ENCODE data around the gene NANOGP8.

Gene NANOGP8

DNA sequence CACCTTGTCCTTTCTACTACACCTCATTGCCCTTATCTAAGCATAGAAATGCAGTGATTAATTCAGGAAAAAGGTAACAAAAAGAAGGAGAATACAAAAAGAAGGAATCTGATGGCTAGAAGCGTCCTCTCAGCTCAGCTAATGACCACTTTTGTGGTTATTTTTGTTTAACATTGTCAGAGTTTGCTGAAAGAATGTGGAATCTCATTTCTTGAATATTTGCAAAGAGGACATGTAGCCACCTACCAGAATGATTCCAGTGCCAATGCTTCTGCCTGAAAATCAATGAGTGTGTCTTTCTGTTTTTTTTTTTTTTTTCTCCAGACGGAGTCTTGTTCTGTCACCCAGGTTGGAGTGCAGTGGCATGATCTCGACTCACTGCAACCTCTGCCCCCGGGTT lies 24.5 kb downstream of the NANOGP8 start:
- Mint-ChIP-seq H3K4me3 (no peak overlapping the region), H3K9me3 (no peaks in the 10 kb centered on the region), H3K27me3 (ENCODE audit: low read depth) (no peaks in the 10 kb centered on the region), H3K36me3 (ENCODE audit: low read depth) (no peaks in the 10 kb centered on the region), H3K27ac (no peak overlapping the region), H3K4me1 (peaks cover 36% of the 10 kb centered on the region)
- TF ChIP-seq, protein P1, sequence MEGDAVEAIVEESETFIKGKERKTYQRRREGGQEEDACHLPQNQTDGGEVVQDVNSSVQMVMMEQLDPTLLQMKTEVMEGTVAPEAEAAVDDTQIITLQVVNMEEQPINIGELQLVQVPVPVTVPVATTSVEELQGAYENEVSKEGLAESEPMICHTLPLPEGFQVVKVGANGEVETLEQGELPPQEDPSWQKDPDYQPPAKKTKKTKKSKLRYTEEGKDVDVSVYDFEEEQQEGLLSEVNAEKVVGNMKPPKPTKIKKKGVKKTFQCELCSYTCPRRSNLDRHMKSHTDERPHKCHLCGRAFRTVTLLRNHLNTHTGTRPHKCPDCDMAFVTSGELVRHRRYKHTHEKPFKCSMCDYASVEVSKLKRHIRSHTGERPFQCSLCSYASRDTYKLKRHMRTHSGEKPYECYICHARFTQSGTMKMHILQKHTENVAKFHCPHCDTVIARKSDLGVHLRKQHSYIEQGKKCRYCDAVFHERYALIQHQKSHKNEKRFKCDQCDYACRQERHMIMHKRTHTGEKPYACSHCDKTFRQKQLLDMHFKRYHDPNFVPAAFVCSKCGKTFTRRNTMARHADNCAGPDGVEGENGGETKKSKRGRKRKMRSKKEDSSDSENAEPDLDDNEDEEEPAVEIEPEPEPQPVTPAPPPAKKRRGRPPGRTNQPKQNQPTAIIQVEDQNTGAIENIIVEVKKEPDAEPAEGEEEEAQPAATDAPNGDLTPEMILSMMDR (IDR thresholded peaks at IDR 0.05; ENCODE audit: unreplicated experiment in 3 of 3) = no peak

DNA sequence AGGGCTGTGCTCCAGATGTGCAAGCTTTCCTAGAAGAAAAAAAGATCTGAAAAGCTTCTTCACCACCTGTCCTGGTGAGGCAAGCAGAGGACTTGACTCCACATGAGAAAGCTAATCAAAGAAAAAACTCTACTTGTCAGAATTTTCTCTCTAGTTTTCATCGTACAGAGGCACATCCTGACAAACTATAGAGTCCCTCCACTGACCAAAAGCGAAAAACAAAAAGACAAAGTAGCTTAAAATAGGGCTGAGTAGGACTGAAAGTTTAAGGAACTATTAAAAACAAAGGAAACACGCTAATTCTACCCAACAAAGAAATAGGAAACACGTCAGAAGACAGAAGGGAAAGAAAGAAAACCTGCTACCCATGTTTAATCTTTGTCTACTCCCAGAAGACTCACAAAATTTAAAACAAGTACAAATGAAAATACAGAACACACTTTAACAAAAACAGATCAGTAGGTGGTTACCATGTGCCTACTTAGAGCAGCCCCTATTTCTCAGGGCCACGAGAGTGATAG lies 26.5 kb downstream of the NANOGP8 start:
- Mint-ChIP-seq H3K27ac (peak overlapping the region; percentile 46 to 66 (median 56)), H3K36me3 (ENCODE audit: low read depth) (no peaks in the 10 kb centered on the region), H3K9me3 (no peaks in the 10 kb centered on the region), H3K4me1 (peaks cover 21% of the 10 kb centered on the region), H3K4me3 (no peak overlapping the region), H3K27me3 (ENCODE audit: low read depth) (no peaks in the 10 kb centered on the region)
- TF ChIP-seq, protein P1 (IDR thresholded peaks at IDR 0.05; ENCODE audit: unreplicated experiment in 3 of 3) = no peak

DNA sequence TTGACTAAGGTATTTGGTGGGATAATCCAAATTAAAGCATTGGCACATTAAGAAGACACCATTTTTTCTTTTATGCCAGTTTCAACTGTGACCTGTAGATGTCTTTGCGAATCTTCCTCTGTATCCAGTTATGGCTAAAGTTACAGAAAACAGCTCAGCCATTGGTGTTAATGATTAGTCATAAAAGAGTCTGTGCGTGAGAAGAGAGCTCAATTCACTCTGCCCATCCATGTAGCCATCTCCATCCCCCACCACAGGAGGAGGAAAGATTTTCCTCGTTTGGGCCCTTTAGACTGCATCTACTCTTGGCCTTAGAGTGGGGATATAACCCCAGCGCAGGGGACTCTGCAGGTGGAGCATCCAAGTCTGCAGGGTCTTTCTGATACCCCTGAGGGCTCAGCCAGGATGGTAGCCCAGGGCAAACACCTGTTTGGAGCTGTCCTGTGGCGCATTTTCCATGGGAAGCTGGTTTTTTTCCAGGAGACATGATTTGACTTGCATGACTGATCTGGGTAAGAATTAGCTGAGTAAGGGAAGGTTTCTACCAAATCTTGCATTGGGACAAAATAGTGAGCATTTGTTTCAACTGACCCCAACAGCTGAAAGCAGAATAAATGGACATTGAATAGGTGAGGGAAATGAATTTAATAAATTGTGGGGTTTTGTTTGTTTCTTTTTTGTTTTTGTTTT lies 29.5 kb downstream of the NANOGP8 start:
- TF ChIP-seq, protein P1 (IDR thresholded peaks at IDR 0.05; ENCODE audit: unreplicated experiment in 3 of 3) = no peak
- no peaks in the 10 kb centered on the region for H3K27me3 Mint-ChIP-seq (ENCODE audit: low read depth)
- peaks cover 2% of the 10 kb centered on the region for H3K9me3 Mint-ChIP-seq
- peak overlapping the region in 1 of 3 experiments; percentile 31 for H3K4me3 Mint-ChIP-seq
- H3K27ac Mint-ChIP-seq = peak overlapping the region; percentile 95 to 98 (median 97)
- no peaks in the 10 kb centered on the region for H3K36me3 Mint-ChIP-seq (ENCODE audit: low read depth)
- peaks cover 10% of the 10 kb centered on the region for H3K4me1 Mint-ChIP-seq

DNA sequence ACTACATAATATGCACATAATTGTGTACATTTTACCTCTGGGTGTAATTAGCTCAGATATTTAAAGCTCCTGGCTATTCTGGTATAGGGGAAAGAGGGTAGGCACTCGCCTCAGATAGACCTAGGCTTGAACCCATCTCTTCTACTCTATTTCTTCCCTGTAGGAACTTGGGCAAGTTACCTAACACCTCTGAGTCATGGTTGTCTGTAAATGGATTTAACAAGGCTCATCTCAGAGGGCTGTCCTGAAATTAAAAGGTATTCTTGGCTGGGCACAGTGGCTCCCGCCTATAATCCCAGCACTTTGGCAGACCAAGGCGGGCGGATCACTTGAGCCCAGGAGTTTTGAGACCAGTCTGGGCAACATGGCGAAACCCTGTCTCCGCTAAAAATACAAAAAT lies 30.7 kb downstream of the NANOGP8 start:
- peaks cover 10% of the 10 kb centered on the region for H3K4me1 Mint-ChIP-seq
- H3K27ac Mint-ChIP-seq = peak overlapping the region; percentile 19 to 98 (median 28)
- TF ChIP-seq, protein P1 (IDR thresholded peaks at IDR 0.05; ENCODE audit: unreplicated experiment in 3 of 3) = no peak
- no peaks in the 10 kb centered on the region for H3K27me3 Mint-ChIP-seq (ENCODE audit: low read depth)
- no peaks in the 10 kb centered on the region for H3K36me3 Mint-ChIP-seq (ENCODE audit: low read depth)
- peaks cover 2% of the 10 kb centered on the region for H3K9me3 Mint-ChIP-seq
- H3K4me3 Mint-ChIP-seq = no peak overlapping the region

DNA sequence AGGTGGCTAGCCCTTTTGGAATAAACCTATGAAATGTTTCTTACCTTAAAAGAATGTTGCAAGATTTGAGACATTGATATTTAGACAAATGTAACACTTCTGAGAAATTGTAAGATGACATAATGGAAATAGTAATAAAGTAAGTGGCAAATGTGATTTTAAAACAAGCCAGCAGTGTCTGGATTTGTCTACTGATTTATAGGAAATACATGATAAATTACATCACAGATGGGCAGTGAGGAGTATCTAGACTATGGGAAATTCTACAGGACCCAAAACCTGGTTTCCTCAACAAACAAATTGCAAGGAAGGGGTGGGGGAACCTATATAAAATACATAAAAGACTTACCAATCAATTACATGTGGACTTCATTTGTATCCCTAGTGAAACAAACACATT lies 37.1 kb downstream of the NANOGP8 start:
- H3K36me3 Mint-ChIP-seq (ENCODE audit: low read depth) = no peaks in the 10 kb centered on the region
- peak overlapping the region; percentile 92 to 95 (median 94) for H3K27ac Mint-ChIP-seq
- no peak overlapping the region for H3K4me3 Mint-ChIP-seq
- H3K9me3 Mint-ChIP-seq = peaks cover 2% of the 10 kb centered on the region
- TF ChIP-seq, protein P1 (IDR thresholded peaks at IDR 0.05; ENCODE audit: unreplicated experiment in 3 of 3) = no peak
- H3K4me1 Mint-ChIP-seq = peaks cover 4% of the 10 kb centered on the region
- H3K27me3 Mint-ChIP-seq (ENCODE audit: low read depth) = no peaks in the 10 kb centered on the region

DNA sequence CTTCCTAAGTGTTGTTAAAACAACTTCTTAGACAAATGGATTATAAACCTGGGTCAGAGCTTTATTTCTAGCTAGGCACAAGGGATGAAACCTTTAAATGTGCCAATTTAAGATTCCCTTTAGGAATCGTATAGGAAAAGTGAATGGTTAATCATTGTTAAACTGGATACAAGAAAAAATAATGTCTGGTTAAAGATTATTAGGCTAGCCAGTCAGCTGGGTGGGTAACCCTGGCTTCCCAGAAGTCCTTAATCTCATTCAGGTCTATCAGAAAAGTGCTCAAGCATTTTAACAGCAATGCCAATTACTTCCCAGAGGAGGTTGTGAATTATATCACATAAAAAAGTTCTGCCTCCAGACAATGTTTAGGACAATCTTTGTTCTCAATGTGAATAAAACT lies 37.6 kb downstream of the NANOGP8 start:
- Mint-ChIP-seq H3K4me3 (no peak overlapping the region), H3K36me3 (ENCODE audit: low read depth) (no peaks in the 10 kb centered on the region), H3K4me1 (peaks cover 4% of the 10 kb centered on the region), H3K27ac (peak overlapping the region; percentile 92 to 95 (median 94)), H3K9me3 (peaks cover under 1% of the 10 kb centered on the region), H3K27me3 (ENCODE audit: low read depth) (no peaks in the 10 kb centered on the region)
- TF ChIP-seq, protein P1 (IDR thresholded peaks at IDR 0.05; ENCODE audit: unreplicated experiment in 3 of 3) = no peak
